NOMO-1 (cell line): Measurements from ENCODE around the gene CPD.

Experiments used
- DNase-seq, 2 experiments: peaks; one replicate each; lab custom pipeline; 2025; ENCODE audit not compliant: unreplicated experiment in 2 of 2; lab: John Stamatoyannopoulos, UW

Gene CPD

GRCh38 chr17:30352240-30352814 is 26.4 kb upstream of the CPD start:
- no peak for DNase-seq

DNA sequence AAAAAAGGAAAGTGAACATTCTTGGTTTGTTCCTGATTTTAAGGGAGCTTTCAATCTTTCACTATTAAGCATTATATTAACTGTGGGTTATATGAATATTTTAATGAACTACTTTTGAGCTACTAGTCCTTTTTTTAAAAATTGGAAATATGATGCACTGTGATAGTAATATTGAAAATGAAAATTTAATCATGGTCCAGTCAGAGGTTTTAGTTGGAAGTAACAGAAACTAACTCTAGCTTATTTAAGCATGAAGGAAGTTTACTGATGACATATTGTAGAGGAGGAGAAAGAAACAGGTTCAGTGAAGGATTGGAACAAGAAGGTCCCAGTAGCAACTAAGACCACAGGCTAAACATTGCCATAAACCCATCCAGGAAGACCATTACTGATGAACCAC is 24.0 kb upstream of the CPD start:
- no peak for DNase-seq

GRCh38 chr17:30357476-30357875 is 21.3 kb upstream of the CPD start:
- DNase-seq = no peak

DNA sequence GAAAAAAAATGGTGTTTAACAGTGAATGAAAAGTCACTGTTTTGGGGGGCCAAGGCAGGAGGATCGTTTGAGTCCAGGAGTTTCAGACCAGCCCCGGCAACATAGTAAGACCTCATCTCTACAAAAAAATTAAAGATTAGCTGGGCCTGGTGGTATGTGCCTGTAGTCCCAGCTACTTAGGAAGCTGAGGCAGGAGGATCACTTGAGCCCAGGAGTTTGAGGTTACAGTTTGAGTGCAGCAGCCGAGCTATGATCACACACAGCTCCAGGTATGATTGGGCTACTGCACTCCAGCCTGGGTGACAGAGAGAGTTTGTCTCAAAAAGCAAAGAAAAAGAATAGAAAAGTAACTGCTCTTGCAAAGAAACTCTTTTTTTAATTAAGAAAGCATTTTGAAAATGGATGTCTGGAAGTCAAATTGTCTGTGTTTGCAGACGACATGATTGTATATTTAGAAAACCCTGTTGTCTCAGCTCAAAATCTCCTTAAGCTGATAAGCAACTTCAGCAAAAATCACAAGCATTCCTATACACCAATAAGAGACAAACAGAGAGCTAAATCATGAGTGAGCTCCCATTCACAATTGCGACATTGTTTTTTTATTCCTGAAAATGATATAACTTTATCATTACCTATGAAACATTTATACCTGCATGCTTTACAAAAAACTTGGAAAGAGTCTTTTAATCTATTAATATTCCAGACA is 20.5 kb upstream of the CPD start:
- DNase-seq = no peak

GRCh38 chr17:30360086-30360808 is 18.5 kb upstream of the CPD start:
- peak; percentile 80 to 96 for DNase-seq

GRCh38 chr17:30361766-30362279 is 16.9 kb upstream of the CPD start:
- DNase-seq = no peak

DNA sequence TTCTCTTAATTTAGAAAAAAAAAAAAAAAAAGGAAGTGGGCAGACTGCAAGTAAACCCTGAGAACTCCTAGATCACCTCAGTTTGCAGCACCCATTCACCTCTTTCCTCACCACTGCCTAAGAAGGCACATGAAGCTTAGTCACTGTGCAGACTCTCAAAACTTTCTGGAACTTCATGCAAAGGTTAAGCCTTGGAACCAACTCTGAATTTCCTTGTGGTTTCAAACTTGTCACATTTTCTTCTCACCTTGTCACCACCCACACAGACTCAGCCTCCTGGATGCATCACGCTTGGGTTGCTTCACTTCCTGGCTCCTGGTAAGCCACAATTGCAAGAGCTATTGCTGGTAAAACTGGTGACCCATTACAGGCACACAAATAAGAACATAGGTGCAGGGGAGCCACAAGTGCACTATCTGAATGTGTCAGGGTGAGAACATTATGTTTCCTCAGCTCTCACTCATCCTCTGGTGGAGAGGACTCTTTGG is 15.0 kb upstream of the CPD start:
- peak; percentile 82 to 99 for DNase-seq

- no peak for DNase-seq
These were observed 12.2 kb upstream of the CPD start for GRCh38 chr17:30366536-30366935.

DNA sequence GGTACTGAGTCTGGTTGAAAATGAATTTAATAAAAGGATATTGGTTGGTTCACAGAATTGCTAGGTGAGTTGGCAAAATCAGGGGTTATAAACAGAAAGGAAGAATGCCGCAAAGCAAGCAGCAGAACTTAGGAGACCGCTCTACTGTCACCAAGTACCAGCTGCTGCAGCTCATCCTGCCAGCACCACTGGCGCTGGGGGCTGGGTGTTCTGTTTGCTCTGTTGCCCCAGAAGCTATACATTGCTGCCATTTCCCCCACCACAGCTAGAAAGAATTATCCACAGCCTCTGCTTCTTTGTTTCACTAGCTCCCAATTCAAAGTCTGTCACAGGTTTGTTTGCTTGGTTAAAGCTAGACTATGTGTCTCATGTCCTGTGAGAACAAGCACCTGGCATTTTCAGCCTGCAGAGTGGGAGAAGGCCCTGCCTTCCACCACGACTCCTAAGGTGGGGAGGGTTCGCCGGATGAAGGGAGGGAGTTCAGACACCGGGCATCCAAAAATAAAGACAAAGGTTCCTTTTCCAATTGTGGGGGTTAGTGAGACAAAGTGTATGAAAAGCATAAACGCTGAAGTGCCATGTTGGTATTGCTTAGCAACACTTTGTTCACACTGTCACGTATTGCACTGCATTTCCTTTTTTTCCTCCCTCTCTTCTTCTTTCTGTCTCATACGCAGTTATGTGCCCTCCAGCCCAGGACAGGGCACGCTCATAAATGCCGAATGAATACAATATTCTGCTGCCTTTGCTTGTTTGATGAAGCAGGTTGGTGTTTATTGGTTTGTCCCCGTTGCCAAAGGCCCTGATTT is 9.6 kb upstream of the CPD start:
- DNase-seq = peak; percentile 45 to 70

DNA sequence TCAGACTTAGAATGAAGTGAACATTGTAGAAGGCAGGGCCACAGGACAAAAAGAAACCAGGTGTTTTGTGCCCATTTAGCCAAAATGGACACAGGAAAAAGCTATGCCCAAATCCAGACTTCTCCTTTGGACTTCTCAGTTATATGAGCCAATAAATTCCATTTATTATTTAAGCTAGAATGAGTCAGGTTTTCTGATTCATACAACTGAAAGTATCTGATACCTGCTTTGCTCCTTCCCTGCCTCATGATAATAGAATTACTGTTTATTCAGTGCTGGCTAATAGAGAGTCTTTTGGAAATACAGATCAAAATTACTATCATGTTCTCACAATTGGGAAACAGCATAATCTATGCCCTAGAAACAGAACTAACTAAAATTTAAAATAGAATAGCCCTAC is 8.7 kb upstream of the CPD start:
- no peak for DNase-seq

DNA sequence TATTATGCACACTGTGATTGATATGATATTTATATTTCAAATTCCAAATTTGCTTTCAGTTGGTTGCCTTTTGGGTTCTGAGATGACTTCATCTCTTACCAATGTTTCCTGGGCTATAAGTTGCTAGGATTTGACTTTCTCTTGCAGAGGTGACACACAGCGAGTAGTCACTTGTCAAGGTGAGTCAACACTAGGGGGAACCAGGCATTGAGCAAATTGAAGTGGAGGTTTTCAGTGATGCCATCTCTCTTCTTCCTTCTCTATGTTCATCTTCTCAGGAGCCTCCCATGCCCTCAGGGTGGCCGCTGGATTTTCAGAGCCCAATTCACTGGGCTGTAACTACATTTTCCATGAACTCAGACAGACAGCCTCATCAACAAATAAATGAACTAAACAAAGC is 6.0 kb upstream of the CPD start:
- DNase-seq = no peak

DNA sequence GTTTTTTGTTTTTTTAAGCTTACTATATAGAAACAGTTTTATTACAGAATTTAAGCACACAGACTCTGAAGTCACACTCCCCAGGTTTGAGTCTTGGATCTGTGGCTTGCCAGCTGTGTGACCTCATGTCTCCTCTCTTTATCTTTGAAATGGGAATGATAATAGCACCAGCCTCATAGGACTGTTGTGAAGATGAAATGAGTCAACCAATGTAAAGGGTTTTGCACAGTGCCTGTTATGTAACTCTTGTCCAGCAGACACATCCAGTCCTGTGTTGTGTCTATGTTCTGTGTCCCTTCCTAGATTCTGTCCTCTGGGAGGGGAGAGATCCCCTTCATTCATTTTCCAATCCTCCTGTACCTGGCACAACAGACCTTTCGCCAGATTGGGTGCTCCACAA is 3.1 kb upstream of the CPD start:
- no peak for DNase-seq

DNA sequence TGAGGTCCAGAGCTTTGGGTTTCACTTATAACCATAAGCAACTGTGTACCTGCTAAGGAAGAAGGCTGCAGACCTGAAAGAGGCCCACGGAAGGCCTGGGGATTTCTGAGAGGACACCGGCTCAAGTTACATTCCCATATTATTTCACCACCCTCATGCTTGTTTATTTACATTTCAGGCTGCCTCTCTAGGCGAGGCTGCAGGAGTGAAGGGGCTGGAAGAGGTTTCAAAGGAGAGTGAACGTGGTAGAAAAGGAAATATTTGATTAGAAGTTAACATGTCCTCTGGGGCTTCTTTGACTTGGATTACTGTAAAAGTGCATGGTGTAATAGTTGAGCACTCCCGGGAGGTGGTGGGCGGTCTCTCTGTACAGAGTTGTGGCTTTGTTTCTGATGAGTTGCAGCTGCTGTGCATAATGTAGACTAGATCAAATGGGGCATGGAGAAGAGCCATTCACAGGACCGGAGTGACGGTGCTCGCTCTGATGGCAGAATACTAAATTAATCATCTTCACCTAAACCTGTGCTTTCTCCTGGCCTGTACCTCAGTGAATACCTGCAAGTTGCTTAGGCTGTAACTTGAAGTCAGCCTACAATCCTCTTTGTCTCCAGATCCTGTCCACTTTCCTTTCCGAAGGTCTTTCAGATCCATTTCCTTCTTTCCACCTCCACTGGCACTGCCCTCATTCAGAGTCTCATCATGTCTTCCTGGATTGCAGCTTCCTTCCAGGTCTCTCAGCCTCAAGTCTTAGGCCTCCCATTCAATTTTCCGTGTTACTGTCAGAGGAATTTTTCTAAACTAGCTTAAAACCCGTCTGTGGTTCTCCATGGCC is 1.9 kb upstream of the CPD start:
- no peak for DNase-seq

GRCh38 chr17:30377574-30378240 is 1.0 kb upstream of the CPD start:
- DNase-seq = no peak

DNA sequence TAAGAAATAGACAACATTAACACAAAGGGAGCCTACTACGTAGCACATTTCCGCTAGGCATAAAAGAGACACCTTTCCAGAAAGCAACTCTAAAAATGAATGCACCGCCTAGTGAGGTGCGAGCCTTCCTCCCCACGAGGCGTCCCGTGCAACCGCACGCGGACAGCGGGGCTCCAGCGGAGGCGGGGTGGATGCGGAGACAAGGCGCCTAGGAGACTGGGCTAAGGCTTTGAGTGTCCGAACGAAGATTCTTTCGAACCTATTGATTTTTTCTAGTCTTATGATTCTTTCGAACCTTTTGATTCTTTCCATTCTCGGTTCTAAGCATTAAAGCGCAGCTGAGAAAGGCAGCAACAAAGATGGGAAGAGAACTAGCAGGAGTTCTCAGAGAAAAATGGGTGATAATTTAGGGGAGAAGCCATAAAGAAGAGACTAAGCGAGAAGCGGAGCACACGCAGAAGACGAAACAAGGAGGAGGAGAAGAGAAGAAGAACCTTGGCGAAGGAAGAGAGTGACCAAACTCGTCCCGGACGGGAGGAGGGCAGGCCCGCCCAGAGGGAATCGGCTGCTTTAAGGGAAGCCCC is 394 bp upstream of the CPD start:
- DNase-seq = no peak

DNA sequence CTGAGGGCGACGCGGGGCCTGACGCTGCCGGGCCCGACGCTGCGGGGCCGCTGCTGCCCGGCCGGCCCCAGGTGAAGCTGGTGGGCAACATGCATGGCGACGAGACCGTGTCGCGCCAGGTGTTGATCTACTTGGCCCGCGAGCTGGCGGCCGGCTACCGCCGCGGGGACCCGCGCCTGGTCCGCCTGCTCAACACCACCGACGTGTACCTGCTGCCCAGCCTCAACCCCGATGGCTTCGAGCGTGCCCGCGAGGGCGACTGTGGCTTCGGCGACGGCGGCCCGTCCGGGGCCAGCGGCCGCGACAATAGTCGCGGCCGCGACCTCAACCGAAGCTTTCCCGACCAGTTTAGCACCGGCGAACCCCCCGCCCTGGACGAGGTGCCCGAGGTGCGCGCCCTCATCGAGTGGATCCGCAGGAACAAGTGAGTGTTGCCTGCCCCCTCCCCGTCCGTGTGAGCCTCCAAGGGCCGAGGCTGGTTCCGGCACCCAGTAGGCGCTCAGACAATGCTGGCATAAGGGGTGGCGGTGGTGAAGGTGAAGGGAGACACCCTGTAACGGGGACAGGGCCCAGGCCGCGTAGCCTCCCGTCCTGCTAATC is 676 bp downstream of the CPD start:
- no peak for DNase-seq

- DNase-seq = no peak
These were observed 1.2 kb downstream of the CPD start for GRCh38 chr17:30379903-30380381.

GRCh38 chr17:30380643-30381339 is 2.1 kb downstream of the CPD start:
- peak in 1 of 2 experiments; percentile 39 for DNase-seq
